Spinal cord (tissue), 10 donors: Measurements from ENCODE around the gene RANBP10. TPM values are rescaled to one million over a fixed set of nuclear protein-coding genes. Genes with fewer than 3 reads are reported as not detected.

Source experiments
- DNase-seq, 6 donors: peaks; one replicate each; pipeline versions ENCODE4 v3.0.0 to v3.0.0-alpha.2; 2013 to 2015; ENCODE audit warnings: low spot score in 6 of 6, low read depth in 4 of 6
- H3K27ac ChIP-seq: one replicate; pipeline ENCODE4 v1.5.1; 2013; ENCODE audit warnings: low read depth, low read length, control low read depth
- H3K27me3 ChIP-seq: one replicate; pipeline ENCODE4 v1.6.1; 2013; ENCODE audit warnings: low read length; ENCODE audit not compliant: control insufficient read depth, insufficient read depth
- H3K36me3 ChIP-seq: one replicate; pipeline ENCODE4 v1.6.1; 2013; ENCODE audit warnings: low read length; ENCODE audit not compliant: control insufficient read depth, insufficient read depth
- H3K4me1 ChIP-seq: one replicate; pipeline ENCODE4 v1.6.1; 2013; ENCODE audit warnings: low read length; ENCODE audit not compliant: control insufficient read depth, insufficient read depth
- H3K4me3 ChIP-seq: one replicate; pipeline ENCODE4 v1.5.1; 2013; ENCODE audit warnings: low read depth, low read length, control low read depth
- H3K9me3 ChIP-seq: one replicate; pipeline ENCODE4 v1.6.1; 2013; ENCODE audit warnings: low read length; ENCODE audit not compliant: control insufficient read depth, insufficient read depth
- WGBS: methylation state at CpG from one replicate; pipeline ENCODE4 v1.1.5; 2013; ENCODE audit warnings: missing lambda C conversion rate; ENCODE audit not compliant: insufficient coverage; 5-methylcytosine and 5-hydroxymethylcytosine counted together
- polyA plus RNA-seq, 2 donors: library from polyadenylated mRNA; unstranded; fragments of 120-200 nt; gene quantifications; one replicate each; pipeline ENCODE4 v1.2.1, GENCODE V29; 2013; ENCODE audit not compliant: insufficient read length in 2 of 2
- total RNA-seq, 2 donors: library from RNA; depleted of rRNA in 1 of 2; stranded (reverse); fragments of 120-200 nt in 1 of 2; fragments of >200 nt in 1 of 2; gene quantifications; one replicate each; pipeline versions ENCODE4 v1.2.3 to v1.2.4, GENCODE V29; 2013 to 2014
- donor health status: healthy.

Gene RANBP10
- total and polyA plus RNA-seq, 4 donors: 6.7 to 25.6 (median 12.1) TPM

- H3K27ac ChIP-seq: no peak overlapping the region
- peaks cover 17% of the 10 kb centered on the region for H3K36me3 ChIP-seq
- 97% methylated on average over 5 of the region's 7 CpGs for WGBS
These were observed 38.4 kb downstream of the RANBP10 start for GRCh38 chr16:67767953-67768352.

GRCh38 chr16:67766291-67766690 is 40.1 kb downstream of the RANBP10 start:
- no peak for DNase-seq
- no peaks in the 10 kb centered on the region for H3K4me1 ChIP-seq
- no peak overlapping the region for H3K4me3 ChIP-seq
- H3K27me3 ChIP-seq: no peaks in the 10 kb centered on the region
- WGBS: 90% methylated on average over 2 of the region's 4 CpGs
- H3K27ac ChIP-seq: no peak overlapping the region
- no peaks in the 10 kb centered on the region for H3K9me3 ChIP-seq
- H3K36me3 ChIP-seq: peaks cover 17% of the 10 kb centered on the region

More at GRCh38 chr16:67767953-67768352, 38.4 kb downstream of the RANBP10 start:
- no peaks in the 10 kb centered on the region for H3K9me3 ChIP-seq
- H3K4me3 ChIP-seq: no peak overlapping the region
- no peak for DNase-seq
- no peaks in the 10 kb centered on the region for H3K4me1 ChIP-seq
- no peaks in the 10 kb centered on the region for H3K27me3 ChIP-seq

GRCh38 chr16:67764158-67764667 is 42.1 kb downstream of the RANBP10 start:
- H3K27me3 ChIP-seq: no peaks in the 10 kb centered on the region
- 88% methylated on average over 5 of the region's 7 CpGs for WGBS
- no peak for DNase-seq
- no peak overlapping the region for H3K4me3 ChIP-seq
- peaks cover 8% of the 10 kb centered on the region for H3K4me1 ChIP-seq
- H3K9me3 ChIP-seq: no peaks in the 10 kb centered on the region
- peaks cover 14% of the 10 kb centered on the region for H3K36me3 ChIP-seq
- no peak overlapping the region for H3K27ac ChIP-seq

- H3K36me3 ChIP-seq: peaks cover 21% of the 10 kb centered on the region
These were observed 43.3 kb downstream of the RANBP10 start for GRCh38 chr16:67763066-67763465.

GRCh38 chr16:67762385-67762784 is 44.0 kb downstream of the RANBP10 start:
- DNase-seq: no peak
- H3K27ac ChIP-seq: no peak overlapping the region
- H3K9me3 ChIP-seq: no peaks in the 10 kb centered on the region
- peaks cover 8% of the 10 kb centered on the region for H3K4me1 ChIP-seq
- no peaks in the 10 kb centered on the region for H3K27me3 ChIP-seq
- WGBS: 100% methylated on average over 2 of the region's 2 CpGs
- no peak overlapping the region for H3K4me3 ChIP-seq
- H3K36me3 ChIP-seq: peaks cover 23% of the 10 kb centered on the region

More at GRCh38 chr16:67763066-67763465, 43.3 kb downstream of the RANBP10 start:
- Histone ChIP-seq H3K9me3 (no peaks in the 10 kb centered on the region), H3K27ac (no peak overlapping the region), H3K4me3 (no peak overlapping the region), H3K4me1 (peaks cover 8% of the 10 kb centered on the region), H3K27me3 (no peaks in the 10 kb centered on the region)
- DNase-seq: no peak
- WGBS: 96% methylated on average over 5 of the region's 5 CpGs

- Histone ChIP-seq H3K9me3 (no peaks in the 10 kb centered on the region), H3K27ac (no peak overlapping the region), H3K4me3 (no peak overlapping the region), H3K36me3 (peaks cover 26% of the 10 kb centered on the region), H3K27me3 (no peaks in the 10 kb centered on the region), H3K4me1 (peaks cover 8% of the 10 kb centered on the region)
- WGBS: 80% methylated on average over 1 of the region's 1 CpG
- no peak for DNase-seq
These were observed 44.4 kb downstream of the RANBP10 start for GRCh38 chr16:67761924-67762323.

- Histone ChIP-seq H3K4me3 (no peak overlapping the region), H3K27me3 (no peaks in the 10 kb centered on the region), H3K4me1 (peaks cover 8% of the 10 kb centered on the region), H3K27ac (no peak overlapping the region), H3K36me3 (peaks cover 32% of the 10 kb centered on the region), H3K9me3 (no peaks in the 10 kb centered on the region)
- no peak for DNase-seq
- WGBS: 100% methylated on average over 4 of the region's 4 CpGs
These were observed 45.5 kb downstream of the RANBP10 start for GRCh38 chr16:67760956-67761230.

- Histone ChIP-seq H3K4me3 (no peak overlapping the region), H3K27ac (no peak overlapping the region), H3K36me3 (peaks cover 33% of the 10 kb centered on the region), H3K27me3 (no peaks in the 10 kb centered on the region), H3K9me3 (no peaks in the 10 kb centered on the region), H3K4me1 (peaks cover 8% of the 10 kb centered on the region)
- 72% methylated on average over 7 of the region's 8 CpGs for WGBS
- peak in 3 of 6 donors; percentile 2 to 81 (median 17) for DNase-seq
These were observed 46.0 kb downstream of the RANBP10 start for GRCh38 chr16:67760206-67760955.

GRCh38 chr16:67758966-67759365 is 47.4 kb downstream of the RANBP10 start:
- no peak for DNase-seq
- Histone ChIP-seq H3K27me3 (no peaks in the 10 kb centered on the region), H3K9me3 (no peaks in the 10 kb centered on the region), H3K4me3 (no peak overlapping the region), H3K4me1 (peaks cover 8% of the 10 kb centered on the region), H3K27ac (no peak overlapping the region), H3K36me3 (peaks cover 33% of the 10 kb centered on the region)
- WGBS: 88% methylated on average over 7 of the region's 7 CpGs

- Histone ChIP-seq H3K9me3 (no peaks in the 10 kb centered on the region), H3K27ac (no peak overlapping the region), H3K4me1 (peaks cover 8% of the 10 kb centered on the region), H3K4me3 (no peak overlapping the region), H3K27me3 (no peaks in the 10 kb centered on the region), H3K36me3 (peaks cover 30% of the 10 kb centered on the region)
- WGBS: 100% methylated on average over 3 of the region's 3 CpGs
- DNase-seq: no peak
These were observed 48.4 kb downstream of the RANBP10 start for GRCh38 chr16:67758006-67758405.
